Esophagus squamous epithelium (tissue), 4 donors: ENCODE results near the gene PLCB1.

Experiments
- CTCF ChIP-seq, 6 experiments: fragments of 450-650 bp in 4 of 6; fragments of 200-600 bp in 2 of 6; sonication (generic) in 2 of 6; IDR thresholded peaks; one replicate each; pipeline ENCODE4 v1.5.1; 2016 to 2019; ENCODE audit warnings: antibody characterized with exemption in 6 of 6, mild to moderate bottlenecking in 4 of 6, moderate library complexity in 4 of 6
- POLR2A ChIP-seq, 4 donors: fragments of 450-650 bp; IDR thresholded peaks; one replicate each; pipeline ENCODE4 v1.6.1; 2017; ENCODE audit warnings: antibody characterized with exemption in 4 of 4, mild to moderate bottlenecking in 4 of 4, moderate library complexity in 3 of 4

GRCh38 chr20:8547968-8548588 lies 416.0 kb downstream of the PLCB1 start:
- TF ChIP-seq POLR2A (IDR thresholded peaks at IDR 0.05) (no peak), CTCF (IDR thresholded peaks at IDR 0.05) (no peak)
